CD4-positive, alpha-beta T cell (primary cell): ENCODE data around the gene BATF. TPM values are rescaled to one million over a fixed set of nuclear protein-coding genes. Genes with fewer than 3 reads are reported as not detected.

Experiments
- ATAC-seq: fragments of 200-7000 bp; cut with Tn5 transposase; one replicate; pipeline ENCODE4 v1.10.0; 2022; ENCODE audit warnings: mild to moderate bottlenecking; ENCODE audit not compliant: poor library complexity
- CTCF ChIA-PET: fragments of 350-600 bp; sonication (Branson Sonifier 250); formaldehyde crosslinking; loops from one replicate; lab custom pipeline; 2021; ENCODE audit warnings: antibody characterized with exemption, inconsistent platforms; lab: Charles Lee
- POLR2A ChIA-PET: fragments of 350-600 bp; sonication (Branson Sonifier 250); formaldehyde crosslinking; loops from one replicate; lab custom pipeline; 2021; ENCODE audit warnings: antibody characterized with exemption, inconsistent platforms; lab: Charles Lee
- DNase-seq, 14 experiments: peaks; one replicate each; pipeline ENCODE4 v3.0.0-alpha.2; 2013 to 2020; ENCODE audit warnings: mixed read lengths in 2 of 14
- H3K27ac ChIP-seq, 2 donors: one replicate each; pipeline versions ENCODE4 v1.5.1 to v1.7.0; 2013; ENCODE audit warnings: low read length in 2 of 2, low read depth in 1 of 2, mild to moderate bottlenecking in 1 of 2
- H3K27me3 ChIP-seq, 2 experiments: 1 replicate in 1 of 2; 2 replicates in 1 of 2; pipeline versions ENCODE4 v1.6.1 to v1.7.0; 2013; ENCODE audit warnings: low read length in 2 of 2, control low read depth in 1 of 2, mild to moderate bottlenecking in 1 of 2, moderate library complexity in 1 of 2; ENCODE audit not compliant: insufficient read depth in 2 of 2, control insufficient read depth in 1 of 2
- H3K36me3 ChIP-seq: one replicate; pipeline ENCODE4 v1.6.1; 2013; ENCODE audit warnings: low read length, control low read depth; ENCODE audit not compliant: insufficient read depth
- H3K4me1 ChIP-seq: one replicate; pipeline ENCODE4 v1.6.1; 2013; ENCODE audit warnings: low read length, control low read depth; ENCODE audit not compliant: insufficient read depth
- H3K4me3 ChIP-seq: one replicate; pipeline ENCODE4 v1.5.1; 2013; ENCODE audit warnings: mild to moderate bottlenecking, low read length, moderate library complexity
- H3K9me3 ChIP-seq, 2 experiments: 1 replicate in 1 of 2; 2 replicates in 1 of 2; pipeline versions ENCODE4 v1.6.1 to v1.7.0; 2013; ENCODE audit warnings: low read length in 2 of 2, mild to moderate bottlenecking in 2 of 2, control low read depth in 1 of 2, moderate library complexity in 1 of 2; ENCODE audit not compliant: control insufficient read depth in 1 of 2, insufficient read depth in 1 of 2
- H3K27ac Mint-ChIP-seq: one replicate; pipeline ENCODE4 v1.8.0; 2020; ENCODE audit warnings: mixed read lengths
- H3K27me3 Mint-ChIP-seq: one replicate; pipeline ENCODE4 v1.8.0; 2021; ENCODE audit warnings: mixed read lengths
- H3K36me3 Mint-ChIP-seq: one replicate; pipeline ENCODE4 v1.8.0; 2021; ENCODE audit warnings: low read depth, mixed read lengths
- H3K4me1 Mint-ChIP-seq: one replicate; pipeline ENCODE4 v1.8.0; 2021; ENCODE audit warnings: low read depth, mixed read lengths
- H3K4me3 Mint-ChIP-seq: one replicate; pipeline ENCODE4 v1.8.0; 2020; ENCODE audit warnings: mild to moderate bottlenecking, mixed read lengths
- H3K9me3 Mint-ChIP-seq: one replicate; pipeline ENCODE4 v1.8.0; 2020; ENCODE audit warnings: mixed read lengths
- CTCF ChIP-seq: fragments of 200-600 bp; IDR thresholded peaks from one replicate; pipeline ENCODE4 v1.8.0; 2022; ENCODE audit warnings: antibody characterized with exemption, mild to moderate bottlenecking
- intact Hi-C, 2 experiments: fragments of 100-400 bp; cut with DNase I in 1 of 2; cut with micrococcal nuclease in 1 of 2; formaldehyde crosslinking; loops; one replicate each; pipeline versions ENCODE4 v1.15.1 to v1.9.0; 2023 to 2025; cut with DNase I, micrococcal nuclease
- total RNA-seq, 174 experiments: library from RNA in 2 of 174; stranded (reverse) in 2 of 174; gene quantifications; one replicate each; pipeline ENCODE4 v1.2.3 and lab custom pipeline; 2021 to 2026

Gene BATF
- total RNA-seq, 2 experiments from 2014 or later: 6.7 to 7.8 TPM

GRCh38 chr14:75579338-75579864 is 57.1 kb downstream of the BATF start:
- Histone ChIP-seq H3K4me1 (peaks cover 28% of the 10 kb centered on the region), H3K4me3 (peak overlapping the region; percentile 81), H3K36me3 (no peaks in the 10 kb centered on the region), H3K27ac (no peak overlapping the region), H3K9me3 (no peaks in the 10 kb centered on the region), H3K27me3 (no peaks in the 10 kb centered on the region)
- H3K36me3 Mint-ChIP-seq: no peaks in the 10 kb centered on the region
- H3K9me3 Mint-ChIP-seq: no peaks in the 10 kb centered on the region
- ChIA-PET CTCF (interaction anchor here (3.9 kb wide), 1 partner anchor 76 kb away, joined by 47 read pairs; no protein-coding TSS in a partner anchor), POLR2A (interaction anchor here (0.8 kb wide), 1 partner anchor 150 kb away, joined by 3 read pairs; no protein-coding TSS in a partner anchor)
- H3K4me1 Mint-ChIP-seq: peaks cover 25% of the 10 kb centered on the region
- no peak for TF ChIP-seq CTCF
- H3K4me3 Mint-ChIP-seq: peak overlapping the region; percentile 92
- H3K27me3 Mint-ChIP-seq: no peaks in the 10 kb centered on the region
- no peak for ATAC-seq
- DNase-seq: no peak
- intact Hi-C loops: loop anchor here in 1 of 2 experiments (10.0 kb wide), 1 partner anchor 405 kb away; the partner anchor contains the start of genes IFT43 and TGFB3
- peak overlapping the region; percentile 52 for H3K27ac Mint-ChIP-seq

GRCh38 chr14:75579882-75580281 is 57.6 kb downstream of the BATF start:
- no peaks in the 10 kb centered on the region for H3K9me3 ChIP-seq
- H3K36me3 Mint-ChIP-seq: no peaks in the 10 kb centered on the region
- peak overlapping the region; percentile 92 for H3K4me3 Mint-ChIP-seq
- H3K4me1 ChIP-seq: peaks cover 28% of the 10 kb centered on the region
- H3K4me3 ChIP-seq: no peak overlapping the region
- H3K27ac ChIP-seq: no peak overlapping the region
- ATAC-seq (no peak), DNase-seq (no peak)
- peak overlapping the region; percentile 52 for H3K27ac Mint-ChIP-seq
- intact Hi-C loops: loop anchor here in 1 of 2 experiments (10.0 kb wide), 1 partner anchor 405 kb away; the partner anchor contains the start of genes IFT43 and TGFB3
- ChIA-PET POLR2A (no interaction called here), CTCF (no interaction called here)
- peaks cover 25% of the 10 kb centered on the region for H3K4me1 Mint-ChIP-seq
- H3K9me3 Mint-ChIP-seq: no peaks in the 10 kb centered on the region
- no peak for TF ChIP-seq CTCF
- no peaks in the 10 kb centered on the region for H3K36me3 ChIP-seq
- H3K27me3 Mint-ChIP-seq: no peaks in the 10 kb centered on the region
- no peaks in the 10 kb centered on the region for H3K27me3 ChIP-seq

- Histone ChIP-seq H3K36me3 (no peaks in the 10 kb centered on the region), H3K27ac (no peak overlapping the region), H3K27me3 (no peaks in the 10 kb centered on the region), H3K4me1 (no peaks in the 10 kb centered on the region), H3K4me3 (no peak overlapping the region), H3K9me3 (peaks cover 0 to 3% of the 10 kb centered on the region in 2 experiments)
- no peak for TF ChIP-seq CTCF
- no peaks in the 10 kb centered on the region for H3K27me3 Mint-ChIP-seq
- H3K4me3 Mint-ChIP-seq: no peak overlapping the region
- H3K9me3 Mint-ChIP-seq: no peaks in the 10 kb centered on the region
- ChIA-PET CTCF (interaction anchor here (1.1 kb wide), 1 partner anchor 67 kb away, joined by 3 read pairs; no protein-coding TSS in a partner anchor), POLR2A (no interaction called here)
- H3K36me3 Mint-ChIP-seq: no peaks in the 10 kb centered on the region
- DNase-seq (no peak), ATAC-seq (no peak)
- H3K4me1 Mint-ChIP-seq: no peaks in the 10 kb centered on the region
- no peak overlapping the region for H3K27ac Mint-ChIP-seq
- intact Hi-C loops: no loop called here
Measured at GRCh38 chr14:75587388-75587787, 65.1 kb downstream of the BATF start.
